GM19239 (cell line): ENCODE measurements around the gene ENC1.

Experiments
- DNase-seq: peaks from one replicate; pipeline ENCODE4 v3.0.0; 2011; ENCODE audit warnings: low spot score; ENCODE audit not compliant: insufficient read length
- FAIRE-seq: peaks from 2 replicates; lab custom pipeline; 2011; peaks lifted over from hg19 to GRCh38; lab: Jason Lieb, UNC

ENC1 gene

GRCh38 chr5:74659172-74659571 lies 18.6 kb upstream of the ENC1 start:
- DNase-seq (no peak), FAIRE-seq (no peak)

- FAIRE-seq (no peak), DNase-seq (no peak)
These were observed 16.6 kb upstream of the ENC1 start for GRCh38 chr5:74657165-74657564.

GRCh38 chr5:74655716-74656115 lies 15.2 kb upstream of the ENC1 start:
- FAIRE-seq (no peak), DNase-seq (no peak)

GRCh38 chr5:74655206-74655605 lies 14.7 kb upstream of the ENC1 start:
- no peak for FAIRE-seq
- no peak for DNase-seq

- no peak for FAIRE-seq
These were observed 13.5 kb upstream of the ENC1 start for GRCh38 chr5:74653991-74654390.

GRCh38 chr5:74652576-74652975 lies 12.0 kb upstream of the ENC1 start:
- FAIRE-seq (no peak), DNase-seq (no peak)

More at GRCh38 chr5:74653991-74654390, 13.5 kb upstream of the ENC1 start:
- no peak for DNase-seq

GRCh38 chr5:74651710-74652109 lies 11.2 kb upstream of the ENC1 start:
- FAIRE-seq (no peak), DNase-seq (no peak)

- no peak for FAIRE-seq
- no peak for DNase-seq
These were observed 9.0 kb upstream of the ENC1 start for GRCh38 chr5:74649421-74649973.

- peak; percentile 68 for FAIRE-seq
- peak; percentile 58 for DNase-seq
These were observed 8.3 kb upstream of the ENC1 start for GRCh38 chr5:74648835-74649293.

GRCh38 chr5:74647096-74647495 lies 6.6 kb upstream of the ENC1 start:
- DNase-seq (no peak), FAIRE-seq (no peak)

- FAIRE-seq (no peak), DNase-seq (no peak)
These were observed 2.6 kb upstream of the ENC1 start for GRCh38 chr5:74643111-74643562.

- no peak for DNase-seq
- FAIRE-seq, result no peak
These were observed 2.0 kb upstream of the ENC1 start for GRCh38 chr5:74642543-74642863.

GRCh38 chr5:74641735-74642542 lies 1.4 kb upstream of the ENC1 start:
- no peak for DNase-seq

GRCh38 chr5:74640954-74641734 lies 616 bp upstream of the ENC1 start:
- FAIRE-seq (no peak), DNase-seq (no peak)

More at GRCh38 chr5:74641735-74642542, 1.4 kb upstream of the ENC1 start:
- no peak for FAIRE-seq

GRCh38 chr5:74639807-74640449 lies 600 bp downstream of the ENC1 start:
- DNase-seq (no peak), FAIRE-seq (no peak)

- no peak for DNase-seq
- FAIRE-seq, result peak; percentile 75
These were observed 1.3 kb downstream of the ENC1 start for GRCh38 chr5:74638970-74639806.

- no peak for DNase-seq
These were observed 2.0 kb downstream of the ENC1 start for GRCh38 chr5:74638544-74638969.

GRCh38 chr5:74636552-74636951 lies 4.0 kb downstream of the ENC1 start:
- no peak for DNase-seq
- FAIRE-seq, result no peak

More at GRCh38 chr5:74638544-74638969, 2.0 kb downstream of the ENC1 start:
- no peak for FAIRE-seq

- FAIRE-seq, result no peak
- DNase-seq, result no peak
These were observed 4.4 kb downstream of the ENC1 start for GRCh38 chr5:74636149-74636548.
